Lower leg skin (tissue), 3 donors: ENCODE measurements around the gene BMX.

Experiments used
- POLR2A ChIP-seq, 2 donors: fragments of 450-650 bp; IDR thresholded peaks; one replicate each; pipeline ENCODE4 v1.6.1; 2016 to 2017; ENCODE audit warnings: antibody characterized with exemption in 2 of 2, mild to moderate bottlenecking in 1 of 2, moderate library complexity in 1 of 2
- TF ChIP-seq, protein P1 (sequence below), 3 donors: fragments of 450-650 bp; IDR thresholded peaks; one replicate each; pipeline ENCODE4 v1.5.1; 2016; ENCODE audit warnings: antibody characterized with exemption in 3 of 3, mild to moderate bottlenecking in 3 of 3, moderate library complexity in 2 of 3

DNA sequence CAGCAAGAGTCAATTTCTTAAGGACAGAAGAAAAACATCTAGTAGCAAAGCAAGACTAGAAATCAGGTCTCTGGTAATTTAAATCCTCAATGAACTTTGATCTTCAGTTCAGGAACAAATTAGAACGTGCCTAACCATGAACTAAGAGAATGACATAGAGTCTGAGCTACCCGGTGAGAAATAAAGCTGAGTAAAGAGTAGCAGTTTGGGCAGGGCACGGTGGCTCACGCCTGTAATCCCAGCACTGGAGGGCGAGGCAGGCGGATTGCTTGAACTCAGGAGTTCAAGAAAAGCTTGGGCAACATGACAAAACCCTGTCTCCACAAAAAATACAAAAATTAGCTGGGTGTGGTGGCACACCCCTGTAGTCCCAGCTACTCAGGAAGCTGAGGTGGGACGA lies 62.4 kb downstream of the BMX start:
- TF ChIP-seq, protein P1, sequence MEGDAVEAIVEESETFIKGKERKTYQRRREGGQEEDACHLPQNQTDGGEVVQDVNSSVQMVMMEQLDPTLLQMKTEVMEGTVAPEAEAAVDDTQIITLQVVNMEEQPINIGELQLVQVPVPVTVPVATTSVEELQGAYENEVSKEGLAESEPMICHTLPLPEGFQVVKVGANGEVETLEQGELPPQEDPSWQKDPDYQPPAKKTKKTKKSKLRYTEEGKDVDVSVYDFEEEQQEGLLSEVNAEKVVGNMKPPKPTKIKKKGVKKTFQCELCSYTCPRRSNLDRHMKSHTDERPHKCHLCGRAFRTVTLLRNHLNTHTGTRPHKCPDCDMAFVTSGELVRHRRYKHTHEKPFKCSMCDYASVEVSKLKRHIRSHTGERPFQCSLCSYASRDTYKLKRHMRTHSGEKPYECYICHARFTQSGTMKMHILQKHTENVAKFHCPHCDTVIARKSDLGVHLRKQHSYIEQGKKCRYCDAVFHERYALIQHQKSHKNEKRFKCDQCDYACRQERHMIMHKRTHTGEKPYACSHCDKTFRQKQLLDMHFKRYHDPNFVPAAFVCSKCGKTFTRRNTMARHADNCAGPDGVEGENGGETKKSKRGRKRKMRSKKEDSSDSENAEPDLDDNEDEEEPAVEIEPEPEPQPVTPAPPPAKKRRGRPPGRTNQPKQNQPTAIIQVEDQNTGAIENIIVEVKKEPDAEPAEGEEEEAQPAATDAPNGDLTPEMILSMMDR (IDR thresholded peaks at IDR 0.05): no peak
- TF ChIP-seq POLR2A (IDR thresholded peaks at IDR 0.05): no peak
